Activated CD4-positive, alpha-beta memory T cell treated with anti-CD3 and anti-CD28 coated beads, Interleukin-2, amount 10 ng/mL, durations not matched to agents 7 days and 5 days (primary cell): ENCODE results near the gene TMEM174. TPM values are rescaled to one million over a fixed set of nuclear protein-coding genes. Genes with fewer than 3 reads are reported as not detected.

ENCODE experiments used
- CTCF ChIA-PET: fragments of 350-600 bp; sonication (Branson Sonifier 250); formaldehyde crosslinking; loops from one replicate; lab custom pipeline; 2021; ENCODE audit warnings: antibody characterized with exemption, inconsistent platforms; lab: Charles Lee
- POLR2A ChIA-PET: fragments of 350-600 bp; sonication (Branson Sonifier 250); formaldehyde crosslinking; loops from one replicate; lab custom pipeline; 2021; ENCODE audit warnings: antibody characterized with exemption; lab: Charles Lee
- DNase-seq: peaks from one replicate; pipeline ENCODE4 v3.0.0-alpha.2; 2020
- H3K27ac Mint-ChIP-seq: one replicate; pipeline ENCODE4 v1.8.0; 2021; ENCODE audit warnings: mild to moderate bottlenecking, mixed read lengths
- H3K27me3 Mint-ChIP-seq: one replicate; pipeline ENCODE4 v1.8.0; 2021; ENCODE audit warnings: mixed read lengths
- H3K36me3 Mint-ChIP-seq: one replicate; pipeline ENCODE4 v1.8.0; 2021; ENCODE audit warnings: low read depth, mixed read lengths
- H3K4me1 Mint-ChIP-seq: one replicate; pipeline ENCODE4 v1.8.0; 2021; ENCODE audit warnings: mixed read lengths
- H3K4me3 Mint-ChIP-seq: one replicate; pipeline ENCODE4 v1.8.0; 2021; ENCODE audit warnings: mild to moderate bottlenecking, mixed read lengths
- H3K9me3 Mint-ChIP-seq: one replicate; pipeline ENCODE4 v1.8.0; 2021; ENCODE audit warnings: mixed read lengths
- total RNA-seq, 2 experiments: library from RNA; stranded (reverse); gene quantifications; one replicate each; pipeline ENCODE4 v1.2.3, GENCODE V29; 2021

TMEM174 gene
- total RNA-seq, 2 experiments from 2014 or later = not detected

DNA sequence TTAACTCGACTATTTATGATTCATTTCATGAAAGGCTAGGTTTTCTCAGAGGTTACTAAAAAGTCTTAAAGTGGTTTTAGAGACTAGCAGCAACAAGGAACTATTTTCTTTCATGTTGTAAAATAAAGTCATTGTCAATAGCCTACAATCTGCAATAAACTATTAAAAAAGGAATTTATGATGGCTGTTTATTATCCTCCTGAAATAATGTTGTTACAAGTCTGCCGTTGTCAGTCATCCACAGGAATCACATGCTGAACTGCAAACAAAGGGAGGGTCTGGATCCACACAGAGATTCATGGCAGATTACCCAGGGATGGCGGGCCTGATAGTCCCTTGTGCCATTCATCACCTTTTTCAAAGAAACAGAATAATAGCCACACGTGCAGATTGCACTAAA, 49.2 kb downstream of the TMEM174 start:
- POLR2A ChIA-PET = no interaction called here
- no peaks in the 10 kb centered on the region for H3K9me3 Mint-ChIP-seq
- no peak overlapping the region for H3K4me3 Mint-ChIP-seq
- no peaks in the 10 kb centered on the region for H3K36me3 Mint-ChIP-seq
- peaks cover 61% of the 10 kb centered on the region for H3K27me3 Mint-ChIP-seq
- DNase-seq = no peak
- peaks cover 2% of the 10 kb centered on the region for H3K4me1 Mint-ChIP-seq
- CTCF ChIA-PET = no interaction called here
- no peak overlapping the region for H3K27ac Mint-ChIP-seq

Other genes with a start within 250 kb of the TMEM174 start
- 1 to 10 TPM; 3.1 to 3.5 TPM for gene FCHO2, start 217.2 kb upstream of the TMEM174 start, total RNA-seq
- not detected for gene TMEM171, start 52.6 kb upstream of the TMEM174 start, total RNA-seq